MM.1S (cell line): ENCODE measurements around the gene PROX1.

Experiments used
- DNase-seq: peaks from one replicate; pipeline ENCODE4 v3.0.0-alpha.2; 2015
- H2AFZ ChIP-seq: fragments of 300-600 bp; sonication (generic); 2 replicates; pipeline ENCODE4 v1.6.0; 2016; ENCODE audit warnings: antibody characterized with exemption, low read length
- H3F3A ChIP-seq: fragments of 300-600 bp; sonication (generic); 2 replicates; pipeline ENCODE4 v1.6.1; 2016; ENCODE audit warnings: mild to moderate bottlenecking, antibody characterized with exemption, low read length, moderate library complexity, mixed read lengths; ENCODE audit not compliant: insufficient read depth
- H3K27ac ChIP-seq: fragments of 300-600 bp; sonication (generic); 2 replicates; pipeline ENCODE4 v1.5.1; 2016; ENCODE audit warnings: mild to moderate bottlenecking, low read length
- H3K27me3 ChIP-seq: fragments of 300-600 bp; sonication (generic); replicated peaks from 2 replicates; pipeline ENCODE4 v1.6.0; 2016; ENCODE audit warnings: low read length; ENCODE audit not compliant: insufficient read depth
- H3K36me3 ChIP-seq: fragments of 300-600 bp; sonication (generic); replicated peaks from 2 replicates; pipeline ENCODE4 v1.6.1; 2016; ENCODE audit warnings: mild to moderate bottlenecking, low read length, mixed read lengths; ENCODE audit not compliant: insufficient read depth
- H3K4me1 ChIP-seq: fragments of 300-600 bp; sonication (generic); 2 replicates; pipeline ENCODE4 v1.6.1; 2016; ENCODE audit warnings: low read length, mixed read lengths
- H3K4me2 ChIP-seq: fragments of 300-600 bp; sonication (generic); 2 replicates; pipeline ENCODE4 v1.6.0; 2016; ENCODE audit warnings: low read depth, low read length
- H3K4me3 ChIP-seq: fragments of 300-600 bp; sonication (generic); 2 replicates; pipeline ENCODE4 v1.5.1; 2016; ENCODE audit warnings: low read length, mixed read lengths
- H3K79me2 ChIP-seq: fragments of 300-600 bp; sonication (generic); 2 replicates; pipeline ENCODE4 v1.6.1; 2016; ENCODE audit warnings: mixed run types, low read length, mixed read lengths
- H3K9ac ChIP-seq: fragments of 300-600 bp; sonication (generic); 2 replicates; pipeline ENCODE4 v1.6.1; 2016; ENCODE audit warnings: low read length, mixed read lengths
- H3K9me2 ChIP-seq: fragments of 300-600 bp; sonication (generic); replicated peaks from 2 replicates; pipeline ENCODE4 v1.6.1; 2016; ENCODE audit warnings: mild to moderate bottlenecking, low read length, mixed read lengths; ENCODE audit not compliant: insufficient read depth
- H3K9me3 ChIP-seq: fragments of 300-600 bp; sonication (generic); replicated peaks from 2 replicates; pipeline ENCODE4 v1.6.1; 2016; ENCODE audit warnings: mild to moderate bottlenecking, low read length, mixed read lengths; ENCODE audit not compliant: insufficient read depth
- H4K20me1 ChIP-seq: fragments of 300-600 bp; sonication (generic); 2 replicates; pipeline ENCODE4 v1.6.1; 2016; ENCODE audit warnings: mild to moderate bottlenecking, low read length, moderate library complexity, mixed read lengths; ENCODE audit not compliant: insufficient read depth
- EZH2 ChIP-seq: fragments of 300-600 bp; sonication (generic); optimal IDR thresholded peaks from 2 replicates; pipeline ENCODE3; 2017; ENCODE audit warnings: low read depth, mild to moderate bottlenecking, antibody characterized with exemption, low read length, mixed read lengths
- EZH2phosphoT487 ChIP-seq: fragments of 300-600 bp; sonication (generic); IDR thresholded peaks from 2 replicates; pipeline ENCODE4 v1.6.1; 2018; ENCODE audit warnings: antibody characterized with exemption, low read length
- TF ChIP-seq, protein P1 (sequence below): fragments of 300-600 bp; sonication (generic); IDR thresholded peaks from 2 replicates; pipeline ENCODE4 v1.5.1; 2016; ENCODE audit warnings: antibody characterized with exemption, low read length, mixed read lengths

The PROX1 gene

GRCh38 chr1:213986020-213986924 lies 1.5 kb upstream of the PROX1 start:
- no peaks in the 10 kb centered on the region for H3K9me3 ChIP-seq
- H3K36me3 ChIP-seq = no peaks in the 10 kb centered on the region
- no peak overlapping the region for H3K27ac ChIP-seq
- no peak overlapping the region for H3K4me2 ChIP-seq
- no peak for DNase-seq
- no peak overlapping the region for H2AFZ ChIP-seq
- no peak overlapping the region for H3K4me3 ChIP-seq
- H3K27me3 ChIP-seq = peaks cover 37% of the 10 kb centered on the region
- no peaks in the 10 kb centered on the region for H4K20me1 ChIP-seq
- H3K4me1 ChIP-seq = peaks cover 13% of the 10 kb centered on the region
- no peak overlapping the region for H3K9ac ChIP-seq
- H3K79me2 ChIP-seq = no peaks in the 10 kb centered on the region
- H3F3A ChIP-seq = peaks cover 40% of the 10 kb centered on the region
- H3K9me2 ChIP-seq = no peaks in the 10 kb centered on the region
- TF ChIP-seq, protein P1, sequence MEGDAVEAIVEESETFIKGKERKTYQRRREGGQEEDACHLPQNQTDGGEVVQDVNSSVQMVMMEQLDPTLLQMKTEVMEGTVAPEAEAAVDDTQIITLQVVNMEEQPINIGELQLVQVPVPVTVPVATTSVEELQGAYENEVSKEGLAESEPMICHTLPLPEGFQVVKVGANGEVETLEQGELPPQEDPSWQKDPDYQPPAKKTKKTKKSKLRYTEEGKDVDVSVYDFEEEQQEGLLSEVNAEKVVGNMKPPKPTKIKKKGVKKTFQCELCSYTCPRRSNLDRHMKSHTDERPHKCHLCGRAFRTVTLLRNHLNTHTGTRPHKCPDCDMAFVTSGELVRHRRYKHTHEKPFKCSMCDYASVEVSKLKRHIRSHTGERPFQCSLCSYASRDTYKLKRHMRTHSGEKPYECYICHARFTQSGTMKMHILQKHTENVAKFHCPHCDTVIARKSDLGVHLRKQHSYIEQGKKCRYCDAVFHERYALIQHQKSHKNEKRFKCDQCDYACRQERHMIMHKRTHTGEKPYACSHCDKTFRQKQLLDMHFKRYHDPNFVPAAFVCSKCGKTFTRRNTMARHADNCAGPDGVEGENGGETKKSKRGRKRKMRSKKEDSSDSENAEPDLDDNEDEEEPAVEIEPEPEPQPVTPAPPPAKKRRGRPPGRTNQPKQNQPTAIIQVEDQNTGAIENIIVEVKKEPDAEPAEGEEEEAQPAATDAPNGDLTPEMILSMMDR = no peak
- peak; percentile 58; the same call in 1 of the 2 replicates for TF ChIP-seq EZH2phosphoT487
- peak; percentile 10 for TF ChIP-seq EZH2

- Histone ChIP-seq H3K27me3 (peaks cover 37% of the 10 kb centered on the region), H3K9me2 (no peaks in the 10 kb centered on the region), H3K4me2 (peak overlapping the region; percentile 67), H3K36me3 (no peaks in the 10 kb centered on the region), H3K4me3 (peak overlapping the region; percentile 80), H3K4me1 (peaks cover 13% of the 10 kb centered on the region), H2AFZ (no peak overlapping the region), H3K9ac (peak overlapping the region; percentile 32; the same call in 1 of the 2 replicates), H3F3A (peaks cover 40% of the 10 kb centered on the region), H3K9me3 (no peaks in the 10 kb centered on the region), H3K27ac (no peak overlapping the region), H3K79me2 (no peaks in the 10 kb centered on the region), H4K20me1 (no peaks in the 10 kb centered on the region)
- TF ChIP-seq EZH2 = no peak
- TF ChIP-seq, protein P1 = no peak
- no peak for TF ChIP-seq EZH2phosphoT487
- no peak for DNase-seq
Measured at GRCh38 chr1:213986925-213987250, 885 bp upstream of the PROX1 start.

DNA sequence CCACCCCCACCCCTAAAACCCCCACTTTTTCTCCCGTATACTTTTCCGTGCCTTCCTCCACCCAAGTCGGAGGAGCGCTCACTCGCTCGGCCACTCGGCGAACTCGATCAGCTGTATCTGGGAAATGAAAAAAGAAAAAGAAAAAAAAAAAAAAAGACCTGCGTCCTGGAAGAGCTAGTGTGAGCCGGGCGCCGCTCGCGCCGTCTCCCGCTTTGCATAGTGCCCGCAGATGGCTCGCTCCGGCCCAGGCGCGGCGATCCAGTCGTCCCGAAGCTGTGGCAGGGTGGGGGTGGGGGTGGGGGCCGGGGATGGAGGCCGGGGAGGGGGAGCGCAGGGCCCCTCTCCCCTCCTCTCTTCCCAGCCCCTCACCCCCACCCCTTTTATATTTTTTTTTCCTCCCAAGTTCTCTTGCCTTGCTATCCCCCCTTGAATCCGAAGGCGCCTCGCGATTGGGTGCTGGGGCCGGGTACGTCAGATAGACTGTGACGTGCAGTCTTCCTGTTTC lies 299 bp upstream of the PROX1 start:
- Histone ChIP-seq H3K9me3 (no peaks in the 10 kb centered on the region), H3K79me2 (no peaks in the 10 kb centered on the region), H3K9me2 (no peaks in the 10 kb centered on the region), H3K27ac (peak overlapping the region; percentile 75), H3K4me1 (peaks cover 13% of the 10 kb centered on the region), H3F3A (peaks cover 40% of the 10 kb centered on the region), H3K4me3 (peak overlapping the region; percentile 80), H4K20me1 (no peaks in the 10 kb centered on the region), H3K9ac (peak overlapping the region; percentile 66; the same call in 1 of the 2 replicates), H3K36me3 (no peaks in the 10 kb centered on the region), H2AFZ (peak overlapping the region; percentile 85), H3K27me3 (peaks cover 37% of the 10 kb centered on the region), H3K4me2 (peak overlapping the region; percentile 98)
- peak; percentile 62 for DNase-seq
- TF ChIP-seq EZH2phosphoT487 (no peak), EZH2 (no peak)
- TF ChIP-seq, protein P1 = no peak
